Muscle of arm (tissue), 12 donors: ENCODE data around the gene SRP14. TPM values are rescaled to one million over a fixed set of nuclear protein-coding genes. Genes with fewer than 3 reads are reported as not detected.

Experiments used
- DNase-seq: peaks from one replicate; pipeline ENCODE4 v3.0.0-alpha.2; 2013
- polyA plus RNA-seq, 12 donors: library from polyadenylated mRNA; unstranded; fragments of 120-200 nt; gene quantifications; one replicate each; pipeline ENCODE4 v1.2.1, GENCODE V29; 2013; ENCODE audit not compliant: insufficient read length in 12 of 12

Gene SRP14
- polyA plus RNA-seq, 12 donors: 296 to 625 (median 340) TPM; not detected in 1

DNA sequence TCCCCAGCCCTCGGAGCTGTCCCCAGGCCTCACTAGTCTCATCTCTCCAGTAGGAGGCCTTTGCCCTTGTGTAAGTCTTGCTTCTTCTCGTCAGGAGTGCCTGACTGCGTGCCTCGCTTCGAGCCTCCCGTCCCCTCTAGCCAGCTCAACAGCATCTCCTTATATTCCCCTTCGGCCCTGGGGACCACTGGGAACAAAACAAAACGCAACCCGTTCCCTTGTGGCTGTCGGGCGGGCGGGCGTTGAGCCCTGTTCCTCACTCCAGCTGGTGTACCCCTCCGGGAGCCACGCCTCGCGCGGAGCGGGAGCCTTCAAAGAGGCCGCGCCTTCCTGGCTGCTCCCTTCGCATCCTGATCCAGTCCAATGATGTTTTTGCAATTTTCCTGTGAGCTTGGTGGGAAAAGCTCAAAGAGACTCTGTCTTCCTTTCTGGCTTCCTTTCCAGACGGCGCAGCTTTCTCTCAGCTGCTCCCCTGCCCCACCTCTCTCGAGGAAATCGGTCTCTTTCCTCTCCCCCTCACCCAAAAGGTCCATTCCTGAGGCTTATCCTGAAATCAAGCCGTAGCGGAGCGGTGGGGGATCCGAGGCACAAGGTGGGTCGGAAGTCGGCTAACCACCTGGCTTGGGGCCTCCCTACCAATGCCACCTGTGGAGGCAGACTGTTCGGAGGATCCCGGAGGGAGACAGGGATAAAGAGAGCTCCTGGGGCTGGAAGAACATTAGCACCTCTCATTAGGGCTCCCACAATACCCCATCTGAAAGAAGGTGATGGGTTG lies 33.4 kb upstream of the SRP14 start:
- DNase-seq: no peak

DNA sequence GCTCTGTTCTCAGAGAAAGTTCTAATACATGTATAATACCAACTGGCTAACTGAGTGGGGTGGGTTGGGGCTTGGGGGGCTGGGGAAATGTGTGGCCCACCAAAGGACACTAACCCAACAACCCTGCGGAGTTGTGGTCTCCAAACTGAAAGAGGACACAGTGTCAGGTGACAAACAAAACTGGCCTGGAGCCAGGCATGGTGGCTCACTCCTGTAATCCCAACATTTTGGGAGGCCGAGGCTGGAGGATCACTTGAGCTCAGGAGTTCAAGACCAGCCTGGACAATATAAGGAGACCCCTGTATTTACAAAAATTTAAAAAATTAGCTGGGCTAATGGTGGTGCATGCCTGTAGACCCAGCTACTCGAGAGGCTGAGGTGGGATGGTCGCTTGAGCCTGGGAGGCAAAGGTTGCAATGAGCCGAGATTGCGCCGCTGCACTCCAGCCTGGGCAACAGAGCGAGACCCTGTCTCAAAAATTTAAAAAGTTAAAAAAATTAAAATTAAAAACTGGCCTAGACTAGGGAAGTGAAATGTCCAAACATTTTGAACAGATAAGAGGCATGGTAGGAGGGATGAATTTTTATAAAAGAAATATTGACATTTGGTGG lies 31.7 kb upstream of the SRP14 start:
- no peak for DNase-seq

DNA sequence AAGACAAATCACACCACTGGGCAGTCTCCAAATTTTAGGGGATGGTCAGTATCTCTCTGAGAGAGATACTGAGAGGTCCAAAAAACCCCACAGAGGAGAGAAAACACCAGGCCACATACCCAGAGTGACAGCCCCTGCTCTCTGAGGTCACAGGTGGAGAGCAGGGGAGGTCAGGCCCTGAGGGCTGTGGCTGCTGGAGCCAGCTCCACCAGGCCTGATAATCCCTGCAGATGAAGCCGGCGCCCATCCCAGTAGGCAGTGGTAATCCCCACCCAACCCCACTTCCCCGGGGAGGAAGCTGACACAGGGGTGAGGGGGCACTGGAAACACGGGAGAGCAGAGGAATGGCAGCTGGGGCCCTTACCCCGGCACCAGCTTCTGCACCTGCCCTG lies 31.2 kb upstream of the SRP14 start:
- no peak for DNase-seq

DNA sequence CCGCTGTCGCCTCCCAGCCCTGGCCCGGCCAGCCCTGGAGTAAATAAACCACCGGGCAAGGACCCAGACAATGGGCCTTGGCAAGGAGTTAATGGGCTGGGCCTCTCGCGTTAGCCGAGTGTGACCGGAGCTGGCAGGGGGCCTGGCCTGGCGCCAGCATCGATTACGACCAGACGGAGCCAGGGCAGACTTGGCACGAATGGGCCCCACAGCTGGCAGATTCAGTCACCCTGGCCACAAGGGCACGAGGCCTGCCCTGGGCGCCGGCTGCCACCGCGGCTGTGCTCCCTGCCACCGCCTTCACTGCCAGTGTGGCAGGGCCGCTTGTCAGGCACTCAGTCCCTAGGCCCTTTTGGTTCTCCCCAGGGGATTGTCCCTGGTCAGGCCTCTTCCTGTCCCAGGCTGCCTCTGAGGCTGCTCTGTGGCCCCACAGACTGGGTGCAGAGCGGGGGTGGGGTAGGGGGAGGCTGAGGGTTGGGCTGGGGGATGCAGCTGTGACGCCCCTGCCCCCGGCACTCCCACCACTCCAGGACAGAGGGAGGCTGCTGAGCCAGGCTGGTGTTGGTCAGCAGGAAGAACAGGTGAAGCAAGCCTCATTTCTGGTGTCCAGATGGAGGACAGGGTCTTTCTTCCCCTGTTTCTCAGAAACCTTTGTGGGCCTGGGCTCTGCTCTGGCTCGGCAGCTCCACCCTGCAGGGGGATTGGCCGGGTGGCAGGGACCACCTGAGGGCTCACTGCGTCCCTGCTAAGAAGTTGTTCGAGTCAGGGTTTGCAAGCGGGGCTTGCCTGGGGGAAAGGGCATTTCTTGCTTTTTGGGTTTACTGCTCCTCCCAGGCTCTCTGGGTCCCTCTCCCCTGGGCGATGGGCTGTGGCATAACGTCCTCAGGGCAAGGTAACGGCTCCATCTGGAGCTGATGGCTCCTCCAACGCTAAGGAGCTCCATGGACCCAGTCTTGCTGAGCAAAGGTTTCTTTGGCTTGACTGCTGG lies 30.5 kb upstream of the SRP14 start:
- DNase-seq: peak; percentile 67

DNA sequence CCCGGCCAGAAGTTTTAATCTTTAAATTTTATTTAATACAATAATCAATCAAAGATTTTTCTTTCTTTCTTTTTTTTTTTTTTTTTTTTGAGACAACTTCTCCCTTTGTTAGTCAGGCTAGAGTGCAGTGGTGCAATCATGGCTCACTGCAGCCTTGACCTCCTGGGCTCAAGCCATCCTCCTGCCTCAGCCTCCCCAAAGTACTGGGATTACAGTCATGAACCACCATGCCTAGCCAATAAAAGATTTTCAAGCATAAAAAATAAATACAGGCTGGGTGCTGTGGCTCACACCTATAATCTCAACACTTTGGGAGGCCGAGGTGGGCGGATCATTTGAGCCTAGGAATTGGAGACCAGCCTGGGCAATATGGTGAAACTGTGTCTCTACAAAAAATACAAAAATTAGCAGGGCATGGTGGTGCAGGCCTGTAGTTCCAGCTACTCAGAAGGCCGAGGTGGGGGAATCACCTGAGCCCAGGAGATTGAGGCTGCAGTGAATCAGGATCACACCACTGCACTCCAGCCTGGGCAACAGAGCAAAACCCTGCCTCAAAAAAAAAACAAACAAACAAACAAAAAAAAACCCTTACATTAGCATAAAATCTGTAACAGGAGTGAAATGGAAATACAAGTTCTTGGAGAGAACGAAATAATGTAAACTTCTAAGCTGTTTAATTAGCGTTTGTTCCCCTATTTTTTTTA lies 29.1 kb upstream of the SRP14 start:
- no peak for DNase-seq

DNA sequence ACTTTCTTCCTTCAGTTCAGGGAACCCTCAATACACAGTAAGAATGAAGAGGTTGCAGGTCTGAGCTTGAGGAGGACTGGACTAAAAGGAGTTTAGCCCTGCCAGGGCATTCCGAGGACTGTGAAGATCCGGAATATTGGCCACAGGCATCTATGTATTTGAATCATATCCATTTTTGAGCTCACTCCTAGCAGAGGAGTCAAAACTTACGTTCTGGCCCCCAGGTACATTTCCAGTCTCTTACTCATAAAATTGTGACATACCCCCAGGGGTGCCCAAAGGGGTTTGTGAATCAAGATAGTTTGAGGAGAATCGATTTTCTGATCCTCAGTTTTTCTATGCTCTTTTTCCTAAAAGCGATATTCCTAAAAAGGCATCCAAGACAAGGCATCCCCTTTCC lies 27.6 kb upstream of the SRP14 start:
- DNase-seq: no peak

DNA sequence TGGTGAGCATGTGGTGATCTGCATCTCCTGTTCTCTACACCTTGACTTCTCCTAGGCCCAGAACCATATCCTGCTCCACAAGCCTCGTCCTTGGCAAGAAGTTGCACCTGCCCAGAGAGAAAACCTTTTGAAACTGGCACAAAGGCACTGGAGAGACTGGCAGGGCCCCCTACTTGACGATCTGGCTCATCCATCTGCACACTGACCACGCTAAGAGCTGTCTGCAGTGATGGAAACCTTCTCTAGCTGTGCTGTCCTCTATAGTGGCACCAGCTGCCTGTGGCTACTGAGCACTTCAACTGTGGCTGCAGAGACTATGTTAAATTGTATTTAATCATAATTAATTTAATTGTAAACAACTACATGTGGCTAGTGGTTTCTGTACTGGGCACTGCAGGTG lies 26.2 kb upstream of the SRP14 start:
- no peak for DNase-seq

DNA sequence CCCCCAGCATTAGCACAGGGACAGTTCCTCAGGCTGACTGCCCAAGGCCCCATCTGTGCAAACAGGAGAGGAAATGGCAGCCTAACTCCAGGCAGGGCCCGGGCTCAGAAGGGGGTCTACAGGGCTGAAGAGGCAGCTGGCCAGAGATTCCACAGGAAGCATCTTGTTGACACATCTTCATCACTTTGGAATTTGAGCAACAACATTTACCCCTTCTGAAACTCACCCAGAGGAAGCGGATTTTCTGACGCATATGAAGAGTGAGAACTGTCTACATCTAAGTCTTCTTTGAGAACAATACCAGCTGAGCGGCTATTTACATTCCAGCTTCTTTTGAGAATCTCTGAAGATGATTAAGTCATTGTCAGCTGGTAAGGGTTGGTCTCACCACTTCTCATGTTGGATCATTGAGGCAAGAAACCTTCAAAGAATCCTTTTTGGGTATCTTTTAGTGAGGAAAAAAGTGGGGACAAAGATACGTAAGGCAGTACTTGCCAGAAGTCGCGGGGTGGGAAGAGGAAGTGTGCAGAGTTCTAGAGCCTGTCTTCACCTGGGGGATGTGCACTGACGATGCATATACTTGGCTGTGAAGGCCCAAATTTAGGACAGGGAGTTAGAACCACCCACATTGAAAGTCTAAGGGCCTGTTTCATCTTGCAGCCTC lies 25.4 kb upstream of the SRP14 start:
- DNase-seq: no peak

DNA sequence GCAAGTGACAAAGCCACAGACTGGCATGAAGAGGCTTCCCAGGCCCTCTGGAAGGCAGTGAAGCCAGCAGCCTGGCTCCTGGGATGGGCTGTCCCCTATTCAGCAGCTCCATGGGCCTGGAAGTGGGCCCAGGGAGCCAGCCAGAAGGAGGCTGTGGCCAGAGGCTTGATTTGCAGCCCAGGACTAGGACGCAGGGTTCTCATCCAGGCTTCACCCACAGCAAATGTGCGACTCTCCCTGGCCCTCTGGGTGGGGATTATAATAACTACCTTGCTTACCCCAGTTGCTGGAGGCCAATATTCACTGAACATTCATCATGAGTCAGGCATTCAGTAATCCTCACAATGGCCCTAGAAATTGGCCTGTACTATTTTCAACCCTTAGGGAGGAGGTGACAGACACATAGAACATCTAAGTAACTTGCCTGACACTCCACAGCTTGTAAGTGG lies 24.6 kb upstream of the SRP14 start:
- DNase-seq: no peak

DNA sequence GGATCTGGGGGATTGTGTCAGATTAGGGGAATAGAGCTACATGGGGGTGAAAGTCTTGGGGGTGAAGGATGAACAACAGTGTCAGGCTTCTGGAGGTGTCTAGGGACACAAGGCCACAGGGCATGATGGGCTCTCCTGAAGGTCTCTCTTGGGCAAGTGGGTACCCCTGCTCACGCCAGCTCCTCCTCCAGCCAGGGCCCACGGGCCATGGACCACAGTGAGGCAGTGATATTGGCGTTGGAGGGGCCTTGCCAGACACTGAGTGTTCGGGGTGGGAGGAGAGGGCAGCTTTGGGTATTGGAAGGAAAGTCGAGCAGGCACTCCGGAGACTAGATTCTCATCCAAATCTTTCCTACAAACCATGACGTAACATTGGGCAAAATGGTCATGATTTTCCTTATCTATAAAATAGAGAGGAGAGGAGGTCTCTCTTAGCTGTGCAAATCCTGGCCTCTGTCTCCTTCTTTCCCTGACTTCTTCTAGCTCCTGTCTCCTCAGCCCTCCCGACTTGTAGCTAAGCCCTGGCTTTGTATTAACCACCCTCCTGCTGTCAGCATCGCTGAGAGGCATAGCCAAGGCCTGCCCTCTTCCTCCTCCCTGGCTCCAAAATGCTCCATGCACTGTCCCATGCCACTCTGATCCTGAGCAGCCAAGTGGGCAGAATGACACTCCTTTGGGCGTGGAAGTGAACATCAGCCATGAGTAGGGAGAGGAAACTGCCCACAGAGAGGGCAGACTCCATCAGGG lies 24.0 kb upstream of the SRP14 start:
- no peak for DNase-seq

DNA sequence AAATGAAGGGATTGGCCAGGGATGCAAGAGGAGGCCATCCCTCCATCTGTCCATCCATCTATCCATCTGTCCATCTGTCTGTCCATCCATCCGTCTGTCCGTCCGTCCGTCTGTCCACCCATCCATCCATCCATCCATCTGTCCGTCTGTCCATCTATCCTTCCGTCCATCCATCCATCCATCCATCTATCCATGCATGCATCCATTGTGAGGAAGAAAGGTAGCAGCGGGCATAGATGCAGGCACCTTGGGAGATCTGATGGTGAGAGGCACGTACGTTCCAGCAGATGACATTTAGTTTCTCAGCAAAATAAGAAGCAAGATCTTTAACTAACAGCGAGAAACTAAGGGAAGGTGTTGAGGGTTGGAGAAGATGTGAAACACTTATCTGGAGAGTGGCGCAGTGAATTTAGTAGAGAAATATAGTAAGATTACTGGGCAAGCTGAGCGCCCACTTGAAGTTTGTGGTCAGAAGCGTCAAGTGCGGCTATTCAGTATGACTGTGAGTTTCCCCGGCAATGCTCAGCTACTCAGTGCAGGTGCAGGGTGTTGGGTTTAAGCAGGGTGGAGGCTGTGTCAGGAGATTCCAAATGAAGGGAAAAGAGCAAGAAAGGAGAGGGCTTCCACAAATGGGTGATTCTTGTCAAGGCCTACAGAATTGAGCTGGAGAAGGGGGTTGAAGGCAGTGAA lies 22.4 kb upstream of the SRP14 start:
- no peak for DNase-seq

DNA sequence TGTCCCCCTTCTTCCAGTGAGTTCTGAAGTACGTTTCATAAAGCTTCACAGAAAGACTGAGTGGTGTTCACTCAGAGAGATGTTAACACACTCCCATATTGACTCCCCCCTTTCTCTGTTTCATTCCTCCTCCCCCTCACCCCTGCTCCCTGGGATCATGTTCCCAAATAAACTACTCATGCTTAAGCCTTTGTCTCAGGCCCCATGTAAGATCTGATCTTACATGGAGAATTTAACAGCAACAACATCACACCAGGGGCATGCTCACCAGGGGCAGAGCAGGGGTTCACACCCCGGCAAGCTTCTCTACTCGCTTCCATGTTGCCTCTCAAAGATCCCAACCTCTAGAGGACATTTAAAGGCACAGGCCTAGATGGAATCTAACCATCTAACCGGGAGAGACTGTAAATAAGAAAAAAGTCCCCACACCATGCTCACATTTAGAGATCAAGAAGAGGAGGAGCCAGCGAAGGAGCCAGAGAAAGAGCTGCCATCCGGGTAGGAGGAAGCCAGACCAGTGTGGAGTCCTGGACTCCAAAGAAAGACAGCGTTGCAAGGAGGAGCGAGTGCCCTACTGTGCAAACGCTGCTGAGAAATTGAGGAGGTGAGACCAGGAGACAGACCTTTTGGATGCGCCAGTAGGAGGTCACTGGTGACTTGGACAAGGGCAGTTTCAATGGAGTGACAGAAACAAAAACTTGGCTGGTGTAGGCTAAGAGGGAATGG lies 21.4 kb upstream of the SRP14 start:
- DNase-seq: no peak

DNA sequence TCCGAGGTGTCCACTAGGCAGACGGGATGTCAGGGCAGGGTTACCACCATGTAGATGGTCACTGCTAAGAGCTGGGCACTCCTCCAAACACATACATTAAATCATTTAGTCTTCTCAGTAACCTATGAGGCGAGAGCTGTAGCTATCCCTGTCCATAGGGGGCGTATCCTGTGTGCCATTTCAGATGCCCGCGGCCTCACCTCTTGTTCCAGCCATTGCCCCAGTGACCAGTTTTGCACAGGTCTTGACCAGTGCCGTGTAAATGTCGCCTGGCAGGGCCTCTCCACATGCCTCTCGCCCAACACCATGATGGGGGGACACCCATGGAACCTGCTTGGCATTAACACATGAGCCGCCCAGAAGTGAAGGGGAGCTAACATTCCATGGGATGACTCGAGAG lies 20.8 kb upstream of the SRP14 start:
- DNase-seq: no peak

DNA sequence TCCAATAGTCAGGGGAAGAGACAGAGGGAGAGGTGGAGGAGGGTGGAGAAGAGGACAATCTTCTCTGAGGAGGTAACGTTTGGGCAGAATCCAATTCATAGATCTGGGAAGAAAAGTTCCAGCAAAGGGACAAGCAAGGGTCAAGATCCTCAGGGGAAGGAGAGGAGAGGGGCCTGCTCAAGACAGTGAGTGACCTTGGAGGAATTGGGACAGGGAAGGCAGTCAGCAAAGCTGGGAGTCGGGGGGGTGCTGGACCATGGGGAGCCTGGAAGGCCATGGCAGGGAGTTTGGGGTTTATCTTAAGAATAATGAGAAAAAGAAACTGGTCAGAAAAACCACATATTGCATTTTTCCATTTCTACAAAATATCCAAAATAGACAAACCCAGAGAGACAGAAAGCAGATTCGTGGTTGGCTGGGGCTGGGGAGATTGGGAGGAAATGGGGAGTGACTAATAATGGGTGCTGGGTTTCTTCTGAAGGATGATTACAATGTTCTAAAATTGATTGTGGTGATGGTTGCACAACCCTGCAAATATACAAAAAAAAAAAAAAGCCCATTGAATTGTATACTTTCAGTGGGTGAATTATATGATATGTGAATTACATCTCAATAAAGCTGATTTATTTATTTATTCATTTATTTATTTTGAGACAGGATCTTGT lies 19.6 kb upstream of the SRP14 start:
- no peak for DNase-seq

DNA sequence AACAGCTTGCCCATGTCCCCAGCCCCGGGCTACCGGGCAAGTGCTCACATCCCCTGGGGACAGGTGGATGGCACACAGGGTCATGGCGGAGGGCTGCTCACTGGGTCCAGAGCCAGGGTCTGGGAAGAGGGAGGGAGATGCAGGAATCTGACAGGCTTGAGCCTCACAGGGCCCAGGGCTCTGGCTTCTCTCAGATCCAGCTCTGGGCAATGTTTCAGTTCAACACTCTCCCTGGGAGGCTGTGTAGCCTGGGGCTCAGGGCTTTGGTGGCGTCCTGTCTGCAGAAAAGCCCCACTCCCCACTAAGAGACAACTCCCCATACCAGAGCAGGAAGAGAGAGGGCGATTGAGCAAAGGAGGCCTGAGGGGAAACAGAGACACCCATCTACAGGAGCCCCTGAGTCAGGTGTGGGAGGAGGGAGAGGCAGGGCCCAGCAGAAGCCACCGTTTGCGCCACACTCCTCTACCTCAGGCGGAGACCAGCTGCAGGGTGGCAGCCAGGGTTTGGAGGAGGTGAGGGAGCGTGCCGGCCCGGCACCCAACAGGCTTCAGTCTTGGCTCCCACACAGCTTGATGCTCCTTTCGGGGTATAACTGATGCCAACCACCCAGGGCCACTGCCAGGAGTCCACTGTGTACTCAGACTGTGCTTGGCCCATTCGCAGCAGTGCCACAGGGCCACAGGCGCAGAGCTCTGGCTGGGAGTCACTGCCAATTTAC lies 16.8 kb upstream of the SRP14 start:
- no peak for DNase-seq

DNA sequence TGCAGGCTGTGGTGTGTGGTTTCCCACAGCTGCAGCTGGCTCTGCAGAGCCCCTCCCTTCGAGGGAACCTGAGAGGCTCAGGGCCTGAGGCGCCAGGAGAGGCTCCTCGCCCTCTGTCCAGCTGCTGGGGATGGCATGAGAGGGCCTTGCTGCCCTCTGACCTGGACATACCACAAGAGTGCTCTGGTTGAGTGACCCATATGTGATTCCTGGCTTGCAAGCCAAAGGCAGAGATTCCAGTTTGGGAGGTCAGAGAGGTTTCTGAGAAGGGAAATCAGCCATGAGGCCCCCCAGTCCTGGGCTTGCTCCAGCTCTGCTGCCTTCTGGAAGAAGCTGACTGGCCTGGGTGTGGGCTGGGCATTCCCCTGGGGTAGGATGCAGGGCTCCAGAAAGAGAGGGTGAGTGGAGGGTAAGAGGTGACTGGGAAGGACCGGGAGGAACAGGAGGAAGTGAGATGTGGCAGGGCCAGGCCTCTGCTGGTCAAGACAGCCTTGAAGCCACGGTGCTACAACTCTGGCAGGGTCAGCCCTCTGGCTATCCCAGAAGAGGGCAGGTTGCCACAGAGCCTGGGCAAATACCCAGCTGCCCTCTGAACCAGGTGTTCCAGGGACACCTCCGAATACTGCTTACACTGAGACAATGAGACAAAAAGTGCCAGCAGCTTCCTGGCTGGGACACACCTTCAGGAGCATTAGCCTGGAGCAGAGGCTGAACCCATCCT lies 16.0 kb upstream of the SRP14 start:
- DNase-seq: peak; percentile 42

DNA sequence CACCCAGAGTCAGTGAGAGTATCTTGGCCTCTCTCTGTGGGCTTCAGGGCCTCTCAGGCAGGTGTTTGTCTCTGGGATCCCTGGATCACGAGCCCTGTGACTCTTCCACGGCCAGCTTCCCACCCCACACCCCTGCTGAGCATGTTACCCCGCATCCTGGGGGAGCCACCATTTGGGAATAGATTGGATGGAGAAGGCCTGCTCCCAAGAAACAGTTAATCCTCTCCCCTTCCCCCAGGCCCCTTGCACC lies 15.5 kb upstream of the SRP14 start:
- no peak for DNase-seq
